Tibial artery (tissue), 4 donors: Measurements from ENCODE around the gene PCGF5.

Experiments used
- DNase-seq, 2 donors: peaks; one replicate each; pipeline ENCODE4 v3.0.0-alpha.2; 2019
- H3K27ac ChIP-seq, 2 donors: fragments of 200-600 bp; sonication (generic) in 1 of 2; 1 replicate in 1 of 2; 2 replicates in 1 of 2; pipeline ENCODE4 v1.5.1; 2018 to 2019; ENCODE audit warnings: mild to moderate bottlenecking in 1 of 2
- H3K27me3 ChIP-seq, 2 donors: fragments of 200-600 bp; sonication (generic) in 1 of 2; one replicate each; pipeline versions ENCODE4 v1.5.1 to v1.6.0; 2016 to 2019
- H3K36me3 ChIP-seq, 3 donors: fragments of 200-600 bp; sonication (generic) in 2 of 3; one replicate each; pipeline ENCODE4 v1.5.1; 2016 to 2019; ENCODE audit warnings: mild to moderate bottlenecking in 2 of 3
- H3K4me1 ChIP-seq, 4 donors: fragments of 200-600 bp; sonication (generic) in 2 of 4; 1 replicate in 3 of 4; 2 replicates in 1 of 4; pipeline ENCODE4 v1.5.1; 2016 to 2019
- H3K4me3 ChIP-seq, 2 donors: fragments of 200-600 bp; sonication (generic) in 1 of 2; 1 replicate in 1 of 2; 2 replicates in 1 of 2; pipeline ENCODE4 v1.5.1; 2018 to 2019; ENCODE audit warnings: mild to moderate bottlenecking in 2 of 2
- H3K9me3 ChIP-seq, 3 donors: fragments of 200-600 bp; sonication (generic) in 1 of 3; one replicate each; pipeline ENCODE4 v1.5.1; 2016 to 2019
- intact Hi-C: fragments of 100-400 bp; cut with DNase I; formaldehyde crosslinking; loops from one replicate; pipeline ENCODE4 v1.15.0; 2023; ENCODE audit warnings: low total_unique reads
- TF ChIP-seq, protein P1 (sequence below), 2 experiments: fragments of 200-600 bp in 1 of 2; fragments of 450-650 bp in 1 of 2; IDR thresholded peaks; one replicate each; pipeline ENCODE4 v1.5.1; 2017 to 2019; ENCODE audit warnings: antibody characterized with exemption in 2 of 2, mild to moderate bottlenecking in 1 of 2, moderate library complexity in 1 of 2

Gene PCGF5

GRCh38 chr10:91188889-91189288 lies 31.6 kb upstream of the PCGF5 start:
- TF ChIP-seq, protein P1, sequence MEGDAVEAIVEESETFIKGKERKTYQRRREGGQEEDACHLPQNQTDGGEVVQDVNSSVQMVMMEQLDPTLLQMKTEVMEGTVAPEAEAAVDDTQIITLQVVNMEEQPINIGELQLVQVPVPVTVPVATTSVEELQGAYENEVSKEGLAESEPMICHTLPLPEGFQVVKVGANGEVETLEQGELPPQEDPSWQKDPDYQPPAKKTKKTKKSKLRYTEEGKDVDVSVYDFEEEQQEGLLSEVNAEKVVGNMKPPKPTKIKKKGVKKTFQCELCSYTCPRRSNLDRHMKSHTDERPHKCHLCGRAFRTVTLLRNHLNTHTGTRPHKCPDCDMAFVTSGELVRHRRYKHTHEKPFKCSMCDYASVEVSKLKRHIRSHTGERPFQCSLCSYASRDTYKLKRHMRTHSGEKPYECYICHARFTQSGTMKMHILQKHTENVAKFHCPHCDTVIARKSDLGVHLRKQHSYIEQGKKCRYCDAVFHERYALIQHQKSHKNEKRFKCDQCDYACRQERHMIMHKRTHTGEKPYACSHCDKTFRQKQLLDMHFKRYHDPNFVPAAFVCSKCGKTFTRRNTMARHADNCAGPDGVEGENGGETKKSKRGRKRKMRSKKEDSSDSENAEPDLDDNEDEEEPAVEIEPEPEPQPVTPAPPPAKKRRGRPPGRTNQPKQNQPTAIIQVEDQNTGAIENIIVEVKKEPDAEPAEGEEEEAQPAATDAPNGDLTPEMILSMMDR (IDR thresholded peaks at IDR 0.05) = no peak
- no peak overlapping the region for H3K4me3 ChIP-seq
- H3K9me3 ChIP-seq = no peaks in the 10 kb centered on the region
- no peak for DNase-seq
- H3K4me1 ChIP-seq = peaks cover 4 to 81% (median 29%) of the 10 kb centered on the region in 4 donors
- H3K27me3 ChIP-seq = no peaks in the 10 kb centered on the region
- peak overlapping the region in 1 of 2 donors; percentile 14 for H3K27ac ChIP-seq
- intact Hi-C loops = no loop called here
- no peaks in the 10 kb centered on the region for H3K36me3 ChIP-seq

DNA sequence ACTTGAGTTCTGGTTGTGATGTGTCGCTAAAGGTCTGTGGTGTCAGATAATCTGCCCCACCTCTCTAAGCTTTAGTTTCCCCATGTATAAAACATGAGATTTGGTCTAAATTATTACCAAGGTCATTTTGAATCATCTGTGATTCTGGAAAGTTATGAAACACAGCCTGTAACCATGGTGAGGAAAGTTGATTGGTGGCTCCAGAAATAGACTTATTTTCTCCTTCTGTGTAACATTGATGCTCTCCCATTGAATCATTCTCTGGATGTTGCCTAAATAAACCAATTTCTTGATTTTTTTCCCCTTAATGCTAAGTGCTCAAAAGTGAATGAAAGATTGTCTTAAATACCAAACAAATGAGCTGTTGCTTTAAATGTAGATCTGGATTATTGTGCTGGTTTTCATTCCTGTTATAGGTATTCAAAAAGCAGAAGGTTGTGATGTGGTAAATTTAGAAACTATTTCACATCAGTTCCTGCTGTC lies 30.0 kb upstream of the PCGF5 start:
- H3K27ac ChIP-seq = peak overlapping the region; percentile 68 to 71
- intact Hi-C loops = no loop called here
- no peak overlapping the region for H3K4me3 ChIP-seq
- no peak for DNase-seq
- TF ChIP-seq, protein P1 (IDR thresholded peaks at IDR 0.05) = no peak
- no peaks in the 10 kb centered on the region for H3K36me3 ChIP-seq
- peaks cover 4 to 81% (median 25%) of the 10 kb centered on the region in 4 donors for H3K4me1 ChIP-seq
- no peaks in the 10 kb centered on the region for H3K27me3 ChIP-seq
- H3K9me3 ChIP-seq = no peaks in the 10 kb centered on the region

DNA sequence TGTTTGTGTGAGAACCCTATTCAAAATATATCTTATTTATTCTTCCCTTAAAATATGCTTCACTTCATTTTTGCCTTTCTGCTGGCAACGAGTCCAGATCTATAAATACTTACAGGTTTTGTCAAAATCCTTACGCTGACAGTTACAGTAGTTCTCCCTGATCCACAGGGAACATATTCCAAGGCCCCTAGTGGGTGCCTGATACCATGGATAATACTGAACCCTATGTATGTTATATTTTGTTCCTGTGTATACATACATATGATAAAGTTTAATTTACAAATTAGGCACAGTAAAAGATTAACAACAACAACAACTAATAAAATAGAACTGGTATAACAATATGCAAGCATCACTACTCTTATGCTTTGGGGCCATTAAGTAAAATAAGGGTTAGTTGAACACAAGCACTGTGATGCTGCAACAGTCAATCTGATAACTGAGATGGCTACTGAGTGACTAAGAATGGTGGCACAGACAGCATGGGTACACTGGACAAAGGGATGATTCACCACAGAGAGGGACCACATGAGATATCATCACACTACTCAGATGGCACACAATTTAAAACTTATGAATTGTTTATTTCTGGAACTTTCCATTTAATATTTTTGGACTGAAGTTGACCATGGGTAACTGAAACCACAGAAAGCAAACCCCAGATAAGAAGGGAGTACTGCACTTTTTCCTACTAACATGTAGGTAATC lies 29.4 kb upstream of the PCGF5 start:
- Histone ChIP-seq H3K27ac (peak overlapping the region; percentile 68 to 71), H3K27me3 (no peaks in the 10 kb centered on the region), H3K4me3 (no peak overlapping the region), H3K36me3 (no peaks in the 10 kb centered on the region), H3K9me3 (no peaks in the 10 kb centered on the region), H3K4me1 (peaks cover 4 to 75% (median 19%) of the 10 kb centered on the region in 4 donors)
- intact Hi-C loops = no loop called here
- TF ChIP-seq, protein P1 (IDR thresholded peaks at IDR 0.05) = no peak
- no peak for DNase-seq

- no peak for DNase-seq
- intact Hi-C loops = no loop called here
- peaks cover 4 to 77% (median 20%) of the 10 kb centered on the region in 4 donors for H3K4me1 ChIP-seq
- H3K9me3 ChIP-seq = no peaks in the 10 kb centered on the region
- no peaks in the 10 kb centered on the region for H3K27me3 ChIP-seq
- no peak overlapping the region for H3K4me3 ChIP-seq
- H3K36me3 ChIP-seq = no peaks in the 10 kb centered on the region
- peak overlapping the region; percentile 68 to 71 for H3K27ac ChIP-seq
- TF ChIP-seq, protein P1 (IDR thresholded peaks at IDR 0.05) = no peak
These were observed 28.9 kb upstream of the PCGF5 start for GRCh38 chr10:91191584-91191919.

GRCh38 chr10:91194497-91195179 lies 25.8 kb upstream of the PCGF5 start:
- Histone ChIP-seq H3K36me3 (no peaks in the 10 kb centered on the region), H3K4me3 (no peak overlapping the region), H3K27ac (no peak overlapping the region), H3K4me1 (peaks cover 4 to 76% (median 30%) of the 10 kb centered on the region in 4 donors), H3K27me3 (no peaks in the 10 kb centered on the region), H3K9me3 (no peaks in the 10 kb centered on the region)
- TF ChIP-seq, protein P1 (IDR thresholded peaks at IDR 0.05) = no peak
- no peak for DNase-seq
- intact Hi-C loops = no loop called here
